ENCODE data around the gene PRELID1.

Gene PRELID1

DNA sequence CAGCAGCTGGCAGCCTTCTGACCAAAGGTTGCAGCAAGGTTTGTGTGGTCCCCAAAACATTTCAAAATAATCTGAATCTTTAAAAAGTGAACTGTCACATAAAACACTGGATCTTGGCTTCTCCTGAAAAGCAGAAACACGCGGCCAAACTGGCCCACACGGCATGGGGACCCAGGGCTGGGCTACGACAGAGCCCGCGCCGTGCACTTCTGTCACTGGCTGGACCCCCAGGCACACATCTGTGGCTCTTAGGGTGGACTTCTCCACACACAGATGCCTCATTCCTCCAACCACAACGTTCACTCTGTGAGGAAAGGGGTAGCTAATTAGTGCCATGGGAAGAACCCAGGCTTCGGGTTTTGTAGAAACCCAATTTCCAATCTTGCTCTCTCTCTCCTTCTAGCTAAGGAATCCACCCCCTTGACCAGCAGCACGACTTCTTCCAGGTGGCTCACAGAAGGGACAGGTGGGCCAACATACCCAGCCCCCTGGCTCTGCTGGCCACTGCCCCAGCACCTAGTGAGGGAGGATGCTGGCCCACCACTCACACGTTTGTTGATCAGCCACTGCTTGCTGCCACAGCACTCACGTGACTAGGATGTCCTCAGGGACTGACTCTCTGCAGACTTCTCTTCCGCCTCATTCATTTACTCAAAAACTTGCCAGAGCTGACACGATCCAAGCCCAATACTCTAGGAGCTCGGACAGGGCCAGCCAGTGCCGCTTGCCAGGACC, 30.0 kb downstream of the PRELID1 start:
- TF ChIP-seq CTCF (IDR thresholded peaks at IDR 0.05; ENCODE audit: control extremely low read depth, extremely low read depth, low read depth, missing control alignments), result no peak
- DNase-seq (ENCODE audit: extremely low spot score), result no peak
- POLR2A ChIA-PET, result no interaction called here
- CTCF ChIA-PET, result interaction anchor here (1.1 to 2.1 kb wide), 4 partner anchors 18 to 28 kb away, joined by 3 to 9 read pairs (median 5); partner anchors contain the start of gene LMAN2

DNA sequence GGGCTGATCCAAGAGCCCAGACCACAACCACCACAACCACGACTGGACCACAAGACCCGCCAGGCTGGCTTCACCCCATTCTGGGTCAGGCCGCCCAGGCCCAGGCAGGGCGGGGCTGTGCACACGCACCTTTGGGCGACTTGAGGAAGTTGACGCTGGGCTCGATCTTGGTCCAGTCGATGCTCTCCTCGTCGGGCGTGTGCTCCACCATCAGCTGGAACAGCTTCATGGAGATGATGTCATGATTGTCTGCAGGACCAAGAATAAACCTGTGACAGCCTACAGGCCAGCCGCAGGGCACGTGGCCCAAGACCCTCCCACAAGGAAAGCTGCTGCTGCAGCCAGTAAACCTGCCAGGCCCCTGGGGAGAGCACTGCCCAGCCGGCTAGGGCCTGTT, 30.6 kb downstream of the PRELID1 start:
- no peak for TF ChIP-seq CTCF (IDR thresholded peaks at IDR 0.05; ENCODE audit: control extremely low read depth, extremely low read depth, low read depth, missing control alignments)
- CTCF ChIA-PET, result interaction anchor here (1.1 to 2.1 kb wide), 4 partner anchors 18 to 35 kb away, joined by 3 to 9 read pairs (median 5); partner anchors contain the start of gene LMAN2
- POLR2A ChIA-PET, result no interaction called here
- no peak for DNase-seq (ENCODE audit: extremely low spot score)

DNA sequence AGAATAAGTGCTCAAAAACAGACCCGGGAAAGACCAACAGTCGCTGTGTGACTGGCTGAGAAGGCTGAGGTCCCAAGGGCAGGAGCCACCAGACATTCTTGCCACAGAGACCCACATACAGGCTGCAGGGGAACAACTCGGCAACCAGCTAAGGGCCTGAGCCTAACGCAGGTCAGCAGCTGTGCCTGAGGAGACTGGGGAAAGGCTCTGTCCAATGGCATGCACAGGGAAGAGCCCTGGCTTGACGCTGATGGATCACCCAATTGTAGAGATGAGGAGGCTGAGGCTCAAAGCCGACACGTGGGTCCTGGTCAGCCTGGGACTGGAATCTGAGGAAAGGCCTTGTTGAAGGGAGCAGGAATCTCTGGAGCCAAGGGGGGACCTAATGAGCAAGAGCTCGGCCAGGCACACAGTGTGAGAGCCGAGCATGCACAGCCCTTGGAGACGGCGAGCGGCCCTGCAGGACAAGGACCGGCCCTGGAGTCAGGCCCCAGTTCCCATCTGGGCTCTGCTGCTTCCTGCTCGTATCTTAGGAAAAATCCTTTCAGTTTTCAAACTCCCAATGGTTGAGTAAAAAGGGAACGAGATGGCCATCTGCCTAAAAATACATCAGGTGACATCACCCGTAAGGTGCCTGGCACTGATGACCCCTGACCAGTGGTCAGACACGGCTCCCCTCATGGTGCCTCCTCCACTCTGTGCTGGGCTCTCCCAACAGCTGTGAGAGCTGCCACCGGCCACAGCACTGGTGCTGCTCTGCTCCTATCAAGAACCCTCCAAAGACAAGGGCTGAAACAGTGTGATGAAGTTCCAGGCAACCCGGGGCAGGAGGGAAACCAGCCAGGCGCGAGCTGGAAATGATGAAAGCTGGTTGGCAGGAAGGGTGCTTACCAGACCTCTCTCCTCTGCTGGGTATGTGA, 31.4 kb downstream of the PRELID1 start:
- no peak for DNase-seq (ENCODE audit: extremely low spot score)
- ChIA-PET CTCF (interaction anchor here (1.0 to 2.1 kb wide), 7 partner anchors 17 to 221 kb away, joined by 3 to 11 read pairs (median 4); partner anchors contain the start of gene LMAN2), POLR2A (no interaction called here)
- no peak for TF ChIP-seq CTCF (IDR thresholded peaks at IDR 0.05; ENCODE audit: control extremely low read depth, extremely low read depth, low read depth, missing control alignments)

GRCh38 chr5:177335701-177336065, 32.1 kb downstream of the PRELID1 start:
- POLR2A ChIA-PET, result no interaction called here
- no peak for DNase-seq (ENCODE audit: extremely low spot score)
- TF ChIP-seq CTCF (IDR thresholded peaks at IDR 0.05; ENCODE audit: control extremely low read depth, extremely low read depth, low read depth, missing control alignments), result no peak
- CTCF ChIA-PET, result interaction anchor here (1.0 to 2.1 kb wide), 9 partner anchors 11 to 222 kb away, joined by 3 to 11 read pairs (median 3); partner anchors contain the start of genes PRELID1 and RAB24

DNA sequence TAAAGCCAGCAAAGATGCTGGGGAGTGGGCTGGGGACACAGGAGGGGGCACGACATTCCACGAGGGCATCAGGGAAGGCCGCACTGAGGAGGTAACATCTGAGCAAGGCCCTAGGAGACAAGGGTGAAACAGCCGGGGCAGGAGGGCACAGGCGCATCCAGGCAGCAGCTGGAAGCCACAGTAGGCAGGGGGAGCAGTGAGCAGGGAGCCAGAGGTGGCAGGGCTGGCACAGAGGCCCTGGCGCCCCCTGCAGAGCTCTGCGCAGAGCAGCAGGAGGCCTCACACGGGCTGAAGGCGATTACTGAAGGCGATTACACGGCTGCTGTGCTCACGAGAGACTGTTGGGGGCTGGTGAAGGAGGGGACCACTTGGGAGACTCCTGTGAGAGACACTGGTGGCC, 32.5 kb downstream of the PRELID1 start:
- ChIA-PET POLR2A (no interaction called here), CTCF (interaction anchor here (1.0 to 2.1 kb wide), 9 partner anchors 11 to 222 kb away, joined by 3 to 11 read pairs (median 3); partner anchors contain the start of genes PRELID1 and RAB24)
- DNase-seq (ENCODE audit: extremely low spot score), result no peak
- TF ChIP-seq CTCF (IDR thresholded peaks at IDR 0.05; ENCODE audit: control extremely low read depth, extremely low read depth, low read depth, missing control alignments), result peak; percentile 31

Data from GM10248 (cell line).